Stimulated activated naive CD8-positive, alpha-beta T cell treated with anti-CD3 and anti-CD28 coated beads, Interleukin-15, Interleukin-2, amounts not matched to agents 100 U/mL and 50 U/mL, for 24 hours (primary cell): ENCODE measurements around the gene CSPG4.
"Not testable (repeated sequence)": the region's sequence is repeated elsewhere in the genome, so short reads cannot be mapped to it uniquely, and the experiment has no call there.

Experiments
- ATAC-seq: fragments of 150-1000 bp; cut with Tn5 transposase; one replicate; pipeline ENCODE4 v1.10.0; 2021
- DNase-seq: peaks from one replicate; pipeline ENCODE4 v3.0.0; 2021

Gene CSPG4

DNA sequence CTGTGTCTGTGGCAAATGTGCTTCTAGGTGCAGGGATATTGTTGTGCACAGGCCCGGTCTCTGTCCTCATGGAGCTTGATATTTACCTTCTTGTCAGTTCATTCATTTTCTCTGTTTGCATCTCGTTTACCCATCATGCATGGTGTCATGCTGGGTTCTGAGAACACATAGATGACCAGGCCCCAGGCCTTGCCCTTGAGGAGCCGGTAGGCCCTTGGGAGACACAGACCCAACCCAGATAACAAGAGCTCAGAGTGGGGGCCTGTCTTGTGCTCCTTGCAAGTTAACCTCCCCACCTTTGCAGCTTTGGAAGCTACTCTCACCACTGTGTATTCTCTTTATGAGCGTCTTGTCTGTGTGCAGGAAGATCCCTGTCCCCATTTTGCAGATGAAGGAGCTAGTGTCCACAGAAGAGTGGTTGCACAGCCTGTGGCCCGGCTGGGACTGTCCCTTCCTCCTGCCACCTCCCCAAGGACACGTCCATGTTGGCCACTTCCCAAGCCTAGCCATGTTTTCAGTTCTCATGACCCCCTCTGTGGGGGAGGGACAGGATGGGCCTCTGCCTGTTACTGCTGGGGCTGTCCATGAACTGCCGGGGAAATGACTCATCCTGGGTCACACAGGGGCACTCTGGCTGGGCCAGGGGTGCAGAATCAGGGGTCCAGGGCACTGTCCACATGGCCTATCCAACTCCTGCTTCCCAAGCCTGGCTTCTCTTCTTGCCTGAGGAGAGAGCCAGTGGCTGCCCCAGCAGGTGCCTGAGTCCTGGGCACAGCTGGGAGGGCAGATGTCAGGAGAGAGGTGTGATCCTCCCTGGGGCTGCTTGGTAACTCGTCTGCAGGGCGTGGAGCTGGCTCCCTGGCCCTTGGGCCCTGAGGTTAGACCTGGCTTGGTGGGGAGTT, 61.5 kb downstream of the CSPG4 start:
- DNase-seq (no peak), ATAC-seq (no peak)

DNA sequence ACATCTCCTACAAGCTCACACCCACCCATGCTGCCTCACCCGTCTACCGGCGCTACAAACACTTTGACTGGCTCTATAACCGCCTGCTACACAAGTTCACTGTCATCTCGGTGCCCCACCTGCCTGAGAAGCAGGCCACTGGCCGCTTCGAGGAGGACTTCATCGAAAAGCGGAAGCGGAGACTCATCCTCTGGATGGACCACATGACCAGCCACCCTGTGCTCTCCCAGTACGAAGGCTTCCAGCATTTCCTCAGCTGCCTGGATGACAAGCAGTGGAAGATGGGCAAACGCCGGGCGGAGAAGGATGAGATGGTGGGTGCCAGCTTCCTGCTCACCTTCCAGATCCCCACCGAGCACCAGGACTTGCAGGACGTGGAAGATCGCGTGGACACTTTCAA, 62.8 kb downstream of the CSPG4 start:
- ATAC-seq (no peak), DNase-seq (no peak)

DNA sequence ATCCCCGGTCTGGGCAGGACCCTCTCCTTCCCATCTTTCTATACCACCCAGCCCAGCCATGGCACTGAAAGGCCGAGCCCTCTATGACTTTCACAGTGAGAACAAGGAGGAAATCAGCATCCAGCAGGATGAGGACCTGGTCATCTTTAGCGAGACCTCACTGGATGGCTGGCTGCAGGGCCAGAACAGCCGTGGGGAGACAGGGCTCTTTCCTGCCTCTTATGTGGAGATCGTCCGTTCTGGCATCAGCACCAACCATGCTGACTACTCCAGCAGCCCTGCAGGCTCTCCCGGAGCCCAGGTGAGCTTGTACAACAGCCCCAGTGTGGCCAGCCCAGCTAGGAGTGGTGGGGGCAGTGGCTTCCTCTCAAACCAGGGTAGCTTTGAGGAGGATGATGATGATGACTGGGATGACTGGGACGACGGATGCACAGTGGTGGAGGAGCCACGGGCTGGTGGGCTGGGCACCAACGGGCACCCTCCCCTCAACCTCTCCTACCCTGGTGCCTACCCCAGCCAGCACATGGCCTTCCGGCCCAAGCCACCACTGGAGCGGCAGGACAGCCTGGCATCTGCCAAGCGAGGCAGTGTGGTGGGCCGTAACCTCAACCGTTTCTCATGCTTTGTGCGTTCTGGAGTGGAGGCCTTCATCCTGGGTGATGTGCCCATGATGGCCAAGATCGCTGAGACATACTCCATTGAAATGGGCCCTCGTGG, 63.4 kb downstream of the CSPG4 start:
- no peak for DNase-seq
- no peak for ATAC-seq

GRCh38 chr15:75648156-75649000, 64.3 kb downstream of the CSPG4 start:
- DNase-seq (peak; percentile 20), ATAC-seq (no peak)

GRCh38 chr15:75647370-75648155, 65.1 kb downstream of the CSPG4 start, which contains the start of gene SNX33:
SNX33 (plus strand) TSS chr15:75647912; CDS start chr15:75649103, 1,191 bp downstream.
- peak; percentile 73 for DNase-seq

GRCh38 chr15:75646944-75647364, 65.7 kb downstream of the CSPG4 start:
- DNase-seq: no peak
- peak; percentile 2 for ATAC-seq

More at GRCh38 chr15:75647370-75648155, 65.1 kb downstream of the CSPG4 start, which contains the start of gene SNX33:
- ATAC-seq: peak; percentile 64

GRCh38 chr15:75646112-75646943, 66.3 kb downstream of the CSPG4 start:
- DNase-seq (no peak), ATAC-seq (no peak)

DNA sequence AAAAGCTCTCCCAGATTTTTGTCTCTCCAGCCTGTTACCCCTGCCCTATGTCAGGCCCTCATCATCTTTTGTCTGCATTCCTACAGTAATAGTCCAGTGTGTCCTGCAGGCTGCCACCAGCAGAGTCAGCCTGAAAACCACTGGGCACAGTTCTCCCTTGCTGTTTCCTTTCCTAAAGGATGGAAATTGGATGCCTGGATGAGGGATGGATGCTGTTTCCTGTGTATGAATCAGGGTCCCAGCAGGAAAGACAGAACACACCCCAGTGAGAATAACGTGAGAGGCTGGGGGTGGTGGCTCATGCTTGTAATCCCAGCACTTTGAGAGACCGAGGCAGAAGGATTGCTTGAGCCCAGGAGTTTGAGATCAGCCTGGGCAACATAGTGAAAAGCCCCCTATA, 68.3 kb downstream of the CSPG4 start:
- ATAC-seq: no peak
- no peak for DNase-seq

DNA sequence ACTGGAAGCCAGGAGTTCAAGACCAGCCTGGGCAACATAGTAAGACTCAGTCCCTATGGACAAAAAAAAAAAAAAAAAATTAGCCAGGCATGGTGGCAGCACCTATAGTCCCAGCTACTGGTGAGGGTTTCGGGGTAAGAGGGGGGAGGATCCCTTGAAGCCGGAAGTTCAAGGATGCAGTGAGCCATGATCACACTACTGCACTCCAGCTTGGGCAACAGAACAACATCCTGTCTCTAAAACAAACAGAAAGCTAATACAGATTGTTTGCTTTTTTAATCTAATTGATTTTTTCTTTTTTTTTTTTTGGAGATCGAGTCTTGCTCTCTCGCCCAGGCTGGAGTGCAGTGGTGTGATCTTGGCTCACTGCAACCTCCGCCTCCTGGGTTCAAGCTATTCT, 71.0 kb downstream of the CSPG4 start:
- no peak for ATAC-seq
- no peak for DNase-seq

- ATAC-seq (no peak), DNase-seq (no peak)
Observed at GRCh38 chr15:75641179-75641503, 71.5 kb downstream of the CSPG4 start.

- peak; percentile 57 for ATAC-seq
- DNase-seq: peak; percentile 46
Observed at GRCh38 chr15:75640483-75641178, 72.0 kb downstream of the CSPG4 start.

DNA sequence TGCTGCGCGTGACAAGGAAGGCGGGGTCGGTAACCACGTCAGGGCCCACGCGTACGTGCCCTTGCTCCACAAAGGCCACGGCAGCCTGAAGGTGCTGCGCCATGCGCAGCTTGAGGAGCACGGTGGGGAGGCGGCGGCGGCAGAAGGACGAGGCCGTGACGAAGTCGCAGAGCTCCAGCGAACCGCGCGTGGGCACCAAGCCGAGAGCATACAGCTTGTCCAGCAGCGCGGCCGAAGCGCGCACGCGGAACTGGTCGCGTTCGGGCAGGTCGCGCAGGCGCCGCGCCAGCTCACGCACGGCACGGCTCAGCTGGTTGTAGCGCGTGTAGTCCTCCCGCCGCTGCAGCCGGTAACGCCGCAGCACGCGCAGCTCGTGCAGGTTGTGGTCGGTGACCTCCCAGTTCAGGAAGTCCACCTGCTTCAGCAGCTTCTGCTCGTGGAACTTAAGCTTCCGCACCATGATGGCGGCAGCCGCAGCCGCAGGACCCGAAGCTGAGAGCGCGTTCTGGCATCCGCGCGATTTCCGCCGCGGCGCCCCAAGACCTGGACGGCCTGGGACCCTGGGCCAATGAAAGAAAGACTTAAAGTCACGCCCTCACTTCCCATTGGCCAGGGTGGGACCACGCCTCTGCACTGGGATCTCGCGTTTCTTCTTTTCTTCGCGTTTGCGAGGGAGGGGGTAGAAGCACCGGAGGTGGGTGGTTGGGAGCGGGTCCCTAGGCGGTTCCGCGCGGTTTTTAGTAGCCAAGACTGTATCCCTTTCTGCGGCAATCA, 72.8 kb downstream of the CSPG4 start, which contains the start of gene IMP3:
TSS of gene IMP3 (minus strand) at position 516 of the 774 bp plus-strand sequence. CDS start at position 460, 56 bp downstream.
- ATAC-seq: peak; percentile 94
- DNase-seq: peak; percentile 91

GRCh38 chr15:75639191-75639708, 73.4 kb downstream of the CSPG4 start:
- no peak for ATAC-seq
- DNase-seq: no peak

GRCh38 chr15:75637245-75638009, 75.2 kb downstream of the CSPG4 start:
- ATAC-seq (no peak), DNase-seq (no peak)

- no peak for ATAC-seq
Observed at GRCh38 chr15:75636026-75636425, 76.6 kb downstream of the CSPG4 start.

GRCh38 chr15:75633922-75634321, 78.7 kb downstream of the CSPG4 start:
- not testable (repeated sequence) for DNase-seq

More at GRCh38 chr15:75636026-75636425, 76.6 kb downstream of the CSPG4 start:
- no peak for DNase-seq

GRCh38 chr15:75631935-75632334, 80.7 kb downstream of the CSPG4 start:
- ATAC-seq (no peak), DNase-seq (no peak)

More at GRCh38 chr15:75633922-75634321, 78.7 kb downstream of the CSPG4 start:
- not testable (repeated sequence) for ATAC-seq
